GM21786 (cell line): ENCODE results near the gene CNFN.

Experiments used
- ATAC-seq: cut with Tn5 transposase; IDR thresholded peaks from one replicate; pipeline ENCODE4 v1.9.1; 2021; ENCODE audit not compliant: unreplicated experiment

CNFN gene

GRCh38 chr19:42376177-42376555 lies 13.9 kb downstream of the CNFN start:
- ATAC-seq = no peak

- ATAC-seq = no peak
Measured at GRCh38 chr19:42375415-42376176, 14.5 kb downstream of the CNFN start.

- ATAC-seq = no peak
Measured at GRCh38 chr19:42374826-42375376, 15.2 kb downstream of the CNFN start.

DNA sequence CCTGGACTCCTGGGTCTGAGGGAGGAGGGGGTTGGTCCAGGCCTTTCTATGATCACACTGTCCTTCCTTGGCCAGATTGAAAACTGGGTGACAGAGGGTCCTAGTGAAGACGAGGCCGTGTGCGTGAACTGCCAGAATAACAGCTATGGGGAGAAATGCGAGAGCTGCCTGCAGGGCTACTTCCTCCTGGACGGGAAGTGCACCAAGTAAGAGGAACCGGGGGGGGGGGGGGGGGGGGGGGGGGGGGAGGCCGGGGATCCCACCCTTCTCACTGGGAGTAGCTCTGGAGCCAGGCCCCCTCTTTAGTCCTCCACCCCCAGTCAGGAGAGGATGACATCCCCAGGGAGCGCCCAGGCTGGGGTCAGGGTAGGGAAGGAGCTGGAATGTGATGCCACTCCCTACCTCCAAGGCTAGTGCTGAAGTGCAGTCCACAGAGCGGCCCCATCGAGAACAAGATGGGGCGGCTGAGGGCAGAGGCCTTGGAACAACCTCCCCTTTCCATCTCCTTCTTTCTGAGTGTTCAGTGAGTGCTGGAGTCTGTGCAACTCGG lies 19.4 kb downstream of the CNFN start:
- no peak for ATAC-seq

- ATAC-seq = no peak
Measured at GRCh38 chr19:42370068-42370520, 20.0 kb downstream of the CNFN start.

GRCh38 chr19:42369433-42370067 lies 20.5 kb downstream of the CNFN start:
- no peak for ATAC-seq

DNA sequence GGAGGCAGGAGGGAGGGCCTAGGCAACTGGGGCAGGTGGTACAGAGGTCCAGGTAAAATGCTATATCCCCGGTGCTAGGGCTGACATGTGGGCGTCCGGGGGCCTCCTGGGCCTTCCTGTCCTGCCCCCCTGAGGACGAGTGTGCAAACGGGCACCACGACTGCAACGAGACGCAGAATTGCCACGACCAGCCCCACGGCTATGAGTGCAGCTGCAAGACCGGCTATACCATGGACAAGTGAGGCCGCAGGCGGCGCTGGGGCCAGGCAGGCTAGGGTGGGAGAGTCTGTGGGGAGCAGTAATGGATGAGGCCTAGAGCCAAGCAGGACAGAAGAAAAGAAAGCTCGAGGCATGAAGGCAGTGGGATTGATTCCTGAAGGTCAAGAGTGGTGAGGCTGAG lies 21.3 kb downstream of the CNFN start:
- no peak for ATAC-seq

- ATAC-seq = no peak
Measured at GRCh38 chr19:42368360-42368759, 21.7 kb downstream of the CNFN start.

DNA sequence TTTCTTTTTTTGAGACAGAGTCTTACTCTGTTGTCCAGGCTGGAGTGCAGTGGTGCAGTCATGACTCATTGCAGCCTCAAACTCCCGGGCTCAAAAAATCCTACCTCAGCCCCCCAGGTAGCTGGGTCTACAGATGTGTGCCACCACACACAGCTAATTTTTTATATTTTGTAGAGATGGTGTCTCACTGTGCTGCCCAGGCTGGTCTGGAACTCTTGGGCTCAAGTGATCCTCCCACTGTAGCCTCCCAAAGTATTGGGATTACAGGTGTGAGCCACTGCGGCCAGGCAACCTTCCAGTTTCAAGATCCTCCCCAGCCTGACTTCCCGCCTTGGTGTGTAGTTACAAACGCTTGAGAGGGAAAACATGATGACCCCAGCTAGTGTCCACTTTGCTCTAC lies 22.2 kb downstream of the CNFN start:
- no peak for ATAC-seq

DNA sequence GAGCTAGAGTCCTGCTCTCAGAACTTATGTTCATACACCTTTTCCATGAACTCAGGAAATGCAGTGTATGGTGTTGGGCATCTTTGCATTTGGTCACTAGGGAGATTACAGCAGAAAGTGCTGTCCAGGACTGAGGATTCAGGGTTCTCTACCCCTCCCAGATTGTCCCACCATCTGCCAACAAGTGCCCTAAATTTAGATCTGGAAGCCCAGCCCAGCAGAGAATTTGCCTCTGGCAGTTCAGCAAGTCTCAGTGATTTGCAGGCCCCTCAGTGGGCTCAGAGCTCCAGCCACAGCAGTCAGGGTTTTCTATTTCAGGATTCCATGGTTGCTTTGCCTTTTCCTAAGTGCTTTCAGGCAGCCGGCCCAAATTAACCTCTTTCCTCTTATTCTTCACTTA lies 23.4 kb downstream of the CNFN start:
- no peak for ATAC-seq

DNA sequence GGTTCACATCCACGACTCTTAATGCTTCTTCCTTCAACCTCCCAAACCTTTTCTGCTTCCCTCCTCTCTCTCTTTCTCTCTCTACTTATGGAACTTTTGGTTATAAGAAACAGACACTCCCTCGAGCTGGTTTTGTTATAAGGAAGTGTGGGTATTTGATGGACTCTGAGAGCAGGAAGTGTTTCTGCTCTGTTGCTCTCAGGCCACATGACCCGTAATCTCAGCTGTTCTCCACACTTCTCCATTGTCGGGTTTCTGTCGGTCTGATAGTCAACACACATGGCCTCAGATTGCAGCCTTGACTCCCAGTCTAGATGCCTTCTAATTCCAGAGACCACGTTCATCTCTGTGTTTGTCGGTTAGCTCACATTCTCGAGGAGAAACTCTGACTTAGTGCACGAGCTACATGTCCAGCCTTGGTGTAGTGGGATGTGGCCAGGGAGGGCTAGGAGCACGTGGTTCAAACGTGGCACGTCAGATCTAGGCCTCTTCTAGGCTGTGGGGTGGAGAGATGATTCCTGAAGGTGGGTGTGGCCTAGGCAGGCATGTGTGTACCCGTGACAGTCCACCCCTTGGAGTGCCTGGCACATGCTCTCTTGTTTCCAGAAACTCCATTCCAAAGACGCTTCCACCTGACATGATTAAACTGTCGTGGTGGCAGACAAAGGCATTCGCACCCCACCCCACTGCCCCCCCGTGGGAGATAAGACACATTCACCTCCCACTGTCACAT lies 26.3 kb downstream of the CNFN start:
- no peak for ATAC-seq

DNA sequence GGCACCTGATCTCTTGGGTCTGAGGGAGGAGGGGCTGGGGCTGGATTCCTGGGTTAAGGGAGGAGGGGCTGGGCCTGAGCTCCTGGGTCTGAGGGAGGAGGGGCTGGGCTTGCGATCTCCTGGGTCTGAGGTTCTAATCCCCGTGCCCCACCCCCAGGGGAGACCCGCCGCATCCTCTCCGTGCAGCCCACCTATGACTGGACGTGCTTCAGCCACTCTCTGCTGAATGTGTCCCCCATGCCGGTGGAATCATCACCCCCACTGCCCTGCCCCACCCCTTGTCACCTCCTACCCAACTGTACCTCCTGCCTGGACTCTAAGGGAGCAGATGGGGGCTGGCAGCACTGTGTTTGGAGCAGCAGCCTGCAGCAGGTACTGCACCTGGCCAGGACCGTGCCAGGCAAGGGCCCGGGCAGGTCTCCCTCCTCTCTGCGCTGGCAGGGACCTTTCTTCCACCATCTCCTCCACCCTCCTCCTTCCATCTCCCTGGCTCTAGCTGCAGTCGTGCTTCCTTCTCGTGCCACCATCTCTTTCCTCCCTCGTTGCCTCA lies 27.1 kb downstream of the CNFN start:
- no peak for ATAC-seq

GRCh38 chr19:42362342-42362741 lies 27.8 kb downstream of the CNFN start:
- no peak for ATAC-seq

GRCh38 chr19:42361545-42361910 lies 28.6 kb downstream of the CNFN start:
- no peak for ATAC-seq

GRCh38 chr19:42360787-42361544 lies 29.1 kb downstream of the CNFN start:
- ATAC-seq = no peak

DNA sequence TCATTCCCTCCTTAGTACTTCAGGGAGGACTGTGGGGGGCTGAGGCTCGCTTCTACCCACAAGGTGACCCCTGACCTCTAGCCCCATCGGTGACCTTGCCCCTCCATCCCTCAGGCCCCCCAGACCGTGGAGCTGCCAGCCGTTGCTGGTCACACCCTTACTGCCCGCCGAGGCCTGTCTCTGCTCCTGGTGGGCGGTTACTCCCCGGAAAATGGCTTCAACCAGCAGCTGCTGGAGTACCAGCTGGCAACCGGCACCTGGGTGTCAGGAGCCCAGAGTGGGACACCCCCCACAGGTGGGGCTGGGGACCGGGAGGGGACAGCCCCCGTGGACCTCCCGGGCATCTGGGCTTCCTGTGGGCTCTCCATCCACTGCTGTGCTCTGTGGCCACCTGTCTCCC lies 32.8 kb downstream of the CNFN start:
- no peak for ATAC-seq

DNA sequence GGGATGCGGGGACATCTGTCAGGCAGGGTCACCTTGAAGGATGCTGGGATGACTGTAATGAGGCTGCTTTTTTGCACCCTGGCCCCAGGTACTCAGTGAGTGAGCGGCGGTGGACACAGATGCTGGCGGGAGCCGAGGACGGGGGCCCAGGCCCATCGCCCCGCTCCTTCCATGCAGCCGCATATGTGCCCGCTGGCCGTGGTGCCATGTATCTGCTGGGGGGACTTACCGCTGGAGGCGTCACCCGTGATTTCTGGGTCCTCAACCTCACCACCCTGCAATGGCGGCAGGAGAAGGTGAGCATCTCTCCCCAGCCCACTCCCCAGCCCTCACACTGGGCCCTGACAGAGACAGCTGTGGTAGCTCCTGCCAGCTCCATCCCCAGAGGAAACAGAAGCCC lies 33.4 kb downstream of the CNFN start:
- no peak for ATAC-seq

- ATAC-seq = no peak
Measured at GRCh38 chr19:42355896-42356295, 34.2 kb downstream of the CNFN start.

DNA sequence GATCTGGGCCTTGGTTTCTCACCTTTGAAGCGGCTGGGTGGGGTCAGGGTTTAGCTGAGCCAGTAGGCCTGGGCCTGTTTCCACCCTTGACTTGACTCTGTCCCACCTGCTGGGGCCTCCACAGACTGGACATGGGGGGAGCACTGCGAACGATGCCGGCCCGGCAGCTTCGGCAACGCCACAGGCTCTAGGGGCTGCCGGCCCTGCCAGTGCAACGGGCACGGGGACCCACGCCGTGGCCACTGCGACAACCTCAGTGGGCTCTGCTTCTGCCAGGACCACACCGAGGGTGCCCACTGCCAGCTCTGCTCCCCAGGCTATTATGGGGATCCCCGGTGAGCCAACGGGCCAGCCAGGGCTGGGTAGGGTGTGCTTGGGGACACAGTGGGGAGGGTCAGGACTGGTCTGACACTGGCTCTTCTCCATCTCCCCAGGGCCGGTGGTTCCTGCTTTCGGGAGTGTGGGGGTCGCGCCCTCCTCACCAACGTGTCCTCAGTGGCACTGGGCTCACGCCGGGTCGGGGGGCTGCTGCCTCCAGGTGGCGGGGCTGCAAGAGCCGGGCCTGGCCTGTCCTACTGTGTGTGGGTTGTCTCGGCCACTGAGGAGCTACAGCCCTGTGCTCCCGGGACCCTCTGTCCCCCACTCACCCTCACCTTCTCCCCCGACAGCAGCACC lies 36.6 kb downstream of the CNFN start:
- no peak for ATAC-seq
